ENCODE measurements around the gene AKNA.

GRCh38 chr9:114288193-114289091 is 99.3 kb downstream of the AKNA start:
- TF ChIP-seq CTCF (conservative IDR thresholded peaks at IDR 0.05) (no peak), EZH2 (IDR thresholded peaks at IDR 0.05; ENCODE audit: low read depth) (no peak)

Data from PC-9 (cell line).